ENCODE results near the gene OTUD4.

- TF ChIP-seq CTCF (IDR thresholded peaks at IDR 0.05; ENCODE audit: low read depth, low read length, missing input control) (no peak), REST (IDR thresholded peaks at IDR 0.05) (no peak), ZBTB33 (IDR thresholded peaks at IDR 0.05) (no peak), GABPA (IDR thresholded peaks at IDR 0.05 in 1 of 2, conservative IDR thresholded peaks at IDR 0.05 in 1 of 2) (no peak), RAD21 (IDR thresholded peaks at IDR 0.05) (no peak), ATF3 (IDR thresholded peaks at IDR 0.05) (no peak), FOXA1 (IDR thresholded peaks at IDR 0.05) (no peak), FOXA2 (IDR thresholded peaks at IDR 0.05) (no peak), TAF1 (conservative IDR thresholded peaks at IDR 0.05) (no peak), YY1 (IDR thresholded peaks at IDR 0.05) (no peak), JUND (IDR thresholded peaks at IDR 0.05) (no peak), SP1 (IDR thresholded peaks at IDR 0.05) (no peak), EGR1 (IDR thresholded peaks at IDR 0.05; ENCODE audit: low read depth in 2 of 2) (no peak)
Measured at GRCh38 chr4:145132511-145133098, 47.8 kb downstream of the OTUD4 start.
